Amygdala (tissue), 56 donors: ENCODE measurements around the gene KIF2A.

Experiments used
- DNase-seq, 56 donors: peaks; one replicate each; lab custom pipeline; 2025; lab: John Stamatoyannopoulos, UW

The KIF2A gene

DNA sequence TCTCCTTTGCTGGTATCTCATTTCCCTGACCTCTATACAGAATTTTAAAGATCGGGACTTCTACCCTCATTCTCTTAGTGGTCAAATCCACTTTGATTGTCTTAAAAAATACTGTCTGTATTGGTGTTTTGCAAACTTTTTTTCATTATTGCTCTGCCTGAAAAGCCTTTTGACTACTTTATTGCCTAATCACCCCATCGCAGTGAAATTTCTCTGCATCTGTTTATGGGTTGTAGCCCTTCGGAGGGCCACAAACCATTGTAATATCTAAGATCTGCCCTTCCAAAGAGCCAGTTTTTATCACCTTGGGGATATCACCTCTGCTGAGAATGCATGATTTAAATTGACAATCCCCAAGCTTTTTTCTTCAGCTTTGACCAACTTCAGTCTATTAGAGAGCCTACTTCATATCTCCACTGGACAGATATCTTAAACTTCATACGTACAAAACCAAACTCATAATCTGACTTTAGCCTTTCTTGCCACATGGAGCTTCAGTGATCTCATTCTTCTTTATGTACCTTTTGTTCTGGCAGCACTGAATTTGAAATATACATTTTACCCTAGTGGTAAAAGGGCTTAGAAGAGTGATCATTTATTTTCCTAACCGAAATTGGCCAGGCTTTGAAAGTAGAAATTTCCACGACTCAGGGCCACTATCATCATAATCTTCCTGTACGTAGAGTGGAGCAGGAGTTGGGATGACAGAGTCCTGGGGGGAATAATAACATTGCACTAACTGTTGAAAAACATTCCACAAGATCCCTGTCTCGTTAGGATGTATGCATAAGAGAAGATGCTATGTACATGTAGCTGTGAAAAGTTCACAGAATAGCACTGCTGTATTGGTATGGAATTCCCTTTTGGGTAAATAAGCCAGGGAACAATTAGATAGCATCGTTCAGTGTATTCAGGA, 21.4 kb downstream of the KIF2A start:
- DNase-seq: no peak

DNA sequence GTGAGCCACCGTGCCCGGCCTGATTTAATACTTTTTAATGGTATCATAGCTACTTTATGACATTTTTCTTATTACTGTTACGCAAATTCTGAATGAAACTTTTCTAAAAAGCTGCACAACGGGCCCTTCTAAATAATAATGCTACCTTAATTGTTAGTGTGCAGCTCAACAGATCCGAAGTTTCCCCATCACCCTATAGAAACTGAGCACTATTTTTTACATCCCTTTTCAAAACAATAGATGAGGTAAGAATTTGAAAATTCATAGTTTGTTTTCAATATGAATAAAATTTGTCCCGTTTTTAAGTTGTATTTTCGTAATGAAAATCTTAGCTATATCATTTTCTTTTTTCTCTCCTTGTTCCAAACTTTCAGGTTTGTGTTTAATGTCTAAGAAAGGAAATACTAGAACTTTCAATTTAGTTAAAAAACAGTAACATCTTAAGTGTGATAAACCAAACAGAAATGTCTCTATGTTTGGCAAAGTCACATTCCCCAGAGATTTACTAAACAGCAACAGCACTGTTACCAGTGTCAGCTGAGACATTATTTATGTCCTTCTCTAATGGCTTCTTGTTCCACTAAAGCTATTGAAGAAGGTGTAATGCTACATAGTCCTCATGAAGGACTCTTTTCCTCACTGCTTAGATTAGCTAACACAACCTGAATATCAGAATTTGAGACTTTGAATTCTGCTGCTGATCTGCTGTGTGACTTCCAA, 22.9 kb downstream of the KIF2A start:
- DNase-seq: no peak

DNA sequence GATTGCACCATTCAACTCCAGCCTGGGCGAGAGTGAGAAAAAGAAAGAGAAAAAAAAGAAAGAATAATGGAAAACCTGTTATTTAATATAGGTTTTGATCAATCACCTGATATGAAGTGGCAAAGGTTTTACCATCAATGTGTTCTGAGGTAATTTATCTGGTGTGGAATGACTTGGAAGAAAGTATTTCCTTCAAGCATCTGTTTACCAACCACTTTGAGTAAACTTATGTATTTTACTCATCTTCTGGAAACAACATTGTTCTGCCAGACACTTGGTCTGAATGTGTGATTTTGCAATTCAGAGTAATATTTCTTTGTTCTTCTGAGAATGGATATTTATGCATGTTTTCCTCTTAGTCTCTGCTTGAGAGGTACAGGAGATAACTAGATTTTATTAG, 24.3 kb downstream of the KIF2A start:
- DNase-seq: no peak

DNA sequence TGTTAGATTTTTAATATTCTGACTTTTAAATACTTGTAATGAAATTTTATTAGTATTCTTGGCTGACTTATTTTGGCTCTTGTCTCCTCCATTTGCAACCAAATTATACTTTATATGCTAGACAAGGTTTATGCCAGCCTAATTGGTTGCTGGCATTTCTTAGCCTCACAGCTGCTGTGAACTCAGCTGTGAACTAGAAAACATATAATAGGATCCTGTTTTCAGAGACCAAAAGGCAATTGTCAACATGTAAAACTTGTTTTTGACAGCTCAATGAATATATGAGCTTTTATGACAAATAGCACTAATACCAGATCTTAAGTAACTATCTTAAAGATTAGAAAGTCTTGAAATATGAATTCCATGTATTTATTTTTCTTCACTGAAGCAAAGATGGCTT, 25.9 kb downstream of the KIF2A start:
- peak in 7 of 56 donors; percentile 3 to 42 (median 17) for DNase-seq

DNA sequence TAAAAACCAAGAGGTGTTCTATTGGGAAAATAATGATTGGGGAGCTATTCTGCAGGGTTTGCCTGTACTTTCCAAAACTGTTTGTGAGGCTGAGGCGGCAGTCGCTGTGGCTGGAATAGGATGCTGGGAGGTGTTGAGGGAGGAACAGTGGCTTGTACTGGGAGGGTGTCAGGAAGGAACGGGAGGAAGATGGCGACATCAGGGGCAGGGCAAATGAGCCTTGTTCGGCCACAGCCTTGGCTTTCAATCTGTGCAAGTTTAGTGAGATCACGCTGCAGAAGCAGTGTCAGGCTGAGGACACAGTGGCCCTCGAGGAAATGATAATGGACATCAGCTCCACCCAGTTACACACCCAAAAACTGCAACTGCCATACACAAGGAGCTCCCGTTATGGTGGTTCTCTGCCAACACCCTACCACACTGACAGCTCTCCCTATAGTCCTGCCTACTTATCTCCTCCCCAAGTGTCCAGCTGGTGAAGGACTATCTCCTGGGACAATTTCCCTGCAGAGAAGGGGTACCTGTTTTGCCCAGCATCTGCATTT, 27.3 kb downstream of the KIF2A start:
- peak in 8 of 56 donors; percentile 12 to 41 (median 23) for DNase-seq

DNA sequence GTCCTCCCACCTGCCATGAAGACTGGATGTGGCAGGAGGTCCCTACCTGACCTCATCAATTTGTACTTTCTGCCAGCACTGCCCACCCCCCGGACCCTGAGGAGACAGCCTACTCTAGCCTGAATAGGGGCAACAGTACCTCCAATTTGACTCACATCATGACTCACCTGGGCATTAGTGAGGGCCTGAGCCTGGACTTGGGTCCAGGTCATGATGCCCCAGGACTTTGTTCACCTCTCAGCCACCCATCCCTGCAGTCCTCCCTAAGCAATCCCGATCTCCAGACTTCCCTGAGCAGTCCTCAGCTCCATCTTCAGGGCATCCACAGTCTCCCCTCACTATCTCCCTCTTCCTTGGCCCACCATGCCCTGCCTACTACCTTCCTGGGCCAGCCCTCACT, 28.1 kb downstream of the KIF2A start:
- DNase-seq: no peak

DNA sequence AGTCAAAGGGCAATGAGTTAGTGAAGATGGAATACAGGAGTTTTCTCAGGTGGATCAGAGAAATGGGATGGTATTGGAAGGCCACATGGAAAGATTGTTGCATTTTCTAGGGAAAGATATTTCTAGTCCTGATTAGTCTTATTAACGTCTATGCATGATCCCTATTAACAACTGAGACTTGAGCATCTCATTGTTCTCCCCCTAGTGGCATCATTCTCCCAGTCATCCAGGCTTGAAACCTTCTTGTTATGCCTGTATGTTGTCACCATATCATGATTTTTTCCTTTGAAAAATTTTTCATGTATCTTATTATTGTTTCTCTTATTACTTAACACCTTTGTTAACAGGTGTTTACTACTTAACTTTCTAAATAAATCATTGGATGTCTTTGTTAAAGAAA, 34.4 kb downstream of the KIF2A start:
- no peak for DNase-seq

DNA sequence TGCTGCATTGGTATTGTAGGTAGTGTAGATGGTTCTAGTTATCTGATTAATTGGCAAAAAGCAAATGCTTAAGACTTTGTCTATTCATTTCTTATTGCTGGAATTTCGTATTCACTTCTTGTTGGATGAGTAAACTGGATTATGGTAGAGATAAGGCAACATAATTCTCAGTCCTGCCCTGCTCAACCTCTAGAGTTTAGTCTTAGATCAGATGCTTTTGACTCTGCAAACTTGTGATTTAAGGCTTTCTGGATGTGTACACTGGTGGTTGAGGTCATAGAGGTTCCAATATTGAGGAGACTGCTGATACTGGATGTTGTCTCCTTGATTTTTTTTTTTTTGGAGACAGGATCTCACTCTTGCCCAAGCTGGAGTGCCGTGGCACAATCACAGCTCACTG, 35.0 kb downstream of the KIF2A start:
- no peak for DNase-seq

DNA sequence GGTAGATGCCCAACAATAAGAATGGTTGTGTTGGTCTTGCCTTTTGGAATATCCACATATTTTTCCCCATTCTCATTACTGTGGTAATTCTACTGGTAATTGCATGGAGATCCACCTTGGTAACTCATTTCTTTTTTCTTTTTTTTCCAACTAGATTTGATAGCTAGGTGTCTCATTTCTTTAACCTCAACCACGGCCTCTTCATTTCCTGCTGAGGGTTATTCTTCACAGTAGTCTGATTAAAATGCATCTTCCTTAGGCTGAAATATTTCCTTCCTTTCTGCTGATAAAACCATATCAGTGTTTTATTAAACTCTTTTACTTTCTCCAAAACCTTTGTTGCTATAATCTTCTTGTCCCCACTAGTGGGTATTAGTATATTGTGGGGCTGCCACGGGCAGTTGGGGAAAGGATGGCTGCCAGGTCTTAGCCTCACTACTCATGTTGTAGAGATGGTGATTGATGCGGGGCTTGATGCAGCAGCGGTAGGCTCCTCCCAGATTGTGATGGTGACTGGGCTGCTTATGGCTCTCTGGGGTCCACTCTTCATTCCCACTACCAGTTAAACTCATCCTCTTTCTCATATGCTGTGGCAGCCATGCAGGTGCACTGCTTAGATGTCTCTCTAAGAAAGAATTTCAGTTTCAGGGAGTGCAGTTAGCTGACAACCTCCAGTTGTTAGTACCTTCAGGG, 35.9 kb downstream of the KIF2A start:
- no peak for DNase-seq

DNA sequence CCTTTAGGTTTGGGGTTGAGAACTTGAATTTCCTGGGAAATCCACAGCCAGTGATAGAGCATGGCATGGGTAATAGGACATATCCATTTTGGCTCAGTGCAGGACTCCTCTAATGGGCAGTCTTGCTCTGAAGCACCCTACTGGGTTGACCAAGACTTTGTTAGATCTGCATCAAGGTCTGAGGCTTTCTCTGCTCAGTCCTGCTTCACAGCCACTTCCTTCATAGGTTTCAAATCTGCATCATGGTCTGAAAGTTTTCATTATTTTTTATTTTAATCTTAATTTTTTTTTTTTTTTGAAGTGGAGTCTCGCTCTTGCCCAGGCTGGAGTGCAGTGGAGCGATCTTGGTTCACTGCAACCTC, 36.5 kb downstream of the KIF2A start:
- DNase-seq: no peak

DNA sequence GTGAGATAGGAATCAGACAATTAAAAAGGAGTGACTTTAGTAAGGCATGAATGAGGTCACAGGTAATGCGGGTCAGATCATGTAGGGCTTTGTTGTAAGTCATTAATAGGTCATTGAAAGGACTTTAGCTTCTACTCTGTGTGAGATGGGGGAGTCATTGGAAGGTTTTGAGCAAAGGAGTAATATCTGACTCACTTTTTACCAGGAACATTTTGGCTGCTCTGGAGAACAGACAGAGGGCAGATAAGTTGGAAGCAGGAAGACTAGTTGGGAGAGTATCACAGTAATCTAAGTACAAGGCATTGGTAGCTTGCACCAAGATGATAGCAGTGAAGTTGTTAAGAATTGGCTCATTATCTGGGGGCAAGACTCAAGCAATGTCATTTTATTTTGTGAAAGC, 37.4 kb downstream of the KIF2A start:
- DNase-seq: no peak

DNA sequence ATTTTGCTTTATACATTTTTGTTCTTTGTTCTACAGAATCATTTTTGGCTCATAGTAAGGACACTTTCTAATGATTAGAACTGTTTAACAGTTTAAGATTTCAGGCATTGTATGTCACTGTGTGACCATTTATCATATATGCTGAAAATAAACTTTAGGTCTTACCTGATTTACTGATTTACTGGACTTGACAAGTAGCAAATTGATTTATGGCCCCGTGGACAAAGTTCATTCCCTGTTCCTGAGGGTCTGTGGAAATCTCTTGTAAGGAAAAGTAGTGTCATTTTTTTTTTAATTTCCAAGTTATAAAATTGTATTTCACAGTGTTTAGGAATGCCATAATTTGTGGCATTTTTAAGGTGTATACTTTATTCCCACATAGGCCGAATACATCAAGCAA, 40.7 kb downstream of the KIF2A start:
- DNase-seq: no peak

DNA sequence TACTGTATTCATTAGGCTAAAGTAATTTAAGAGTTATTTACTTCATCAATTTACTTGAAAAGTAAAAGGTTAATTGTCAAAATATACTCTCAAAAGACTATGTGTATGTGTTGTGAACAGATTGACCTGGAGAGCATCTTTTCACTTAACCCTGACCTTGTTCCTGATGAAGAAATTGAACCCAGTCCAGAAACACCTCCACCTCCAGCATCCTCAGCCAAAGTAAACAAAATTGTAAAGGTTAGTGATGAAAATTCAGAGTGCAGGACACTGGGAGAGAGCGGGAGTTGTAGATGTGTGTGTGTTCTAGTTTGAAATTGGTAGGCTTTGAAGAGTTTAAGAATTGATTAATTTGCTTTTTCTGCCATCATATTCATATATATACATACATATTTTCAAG, 41.9 kb downstream of the KIF2A start:
- DNase-seq: no peak

DNA sequence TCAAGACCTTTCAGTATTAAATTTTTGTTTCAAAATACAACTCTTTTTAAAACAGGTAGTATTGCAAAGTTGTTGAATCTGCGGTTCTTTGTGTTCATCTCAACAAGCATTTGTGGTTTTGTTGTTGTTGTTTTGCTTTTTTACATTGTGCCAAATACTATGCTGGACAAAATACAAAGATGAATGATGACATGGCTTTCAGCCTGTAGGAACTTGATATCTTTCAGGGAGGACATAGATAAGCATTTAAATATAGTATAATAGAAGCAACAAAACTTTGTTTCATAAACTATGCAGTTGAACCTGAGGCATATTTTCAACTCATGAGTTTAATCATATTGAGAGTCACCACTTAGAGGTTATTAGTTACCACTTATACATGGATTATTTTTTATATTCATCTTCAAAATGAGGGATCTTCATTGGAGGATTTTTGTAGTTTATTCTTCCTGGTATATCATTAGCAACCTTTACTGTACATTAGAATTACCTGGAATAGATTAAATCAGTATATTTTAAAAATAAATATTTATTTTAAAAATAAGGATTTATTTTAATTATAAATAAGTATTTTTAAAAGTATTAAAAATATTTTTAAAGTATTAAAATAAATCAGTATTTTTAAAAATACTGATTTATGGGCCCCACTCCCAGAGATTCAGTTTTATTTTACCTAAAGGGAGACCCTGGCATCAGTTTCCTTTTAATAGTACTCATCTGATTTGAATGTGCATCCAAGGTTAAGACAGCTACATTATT, 42.9 kb downstream of the KIF2A start:
- no peak for DNase-seq

DNA sequence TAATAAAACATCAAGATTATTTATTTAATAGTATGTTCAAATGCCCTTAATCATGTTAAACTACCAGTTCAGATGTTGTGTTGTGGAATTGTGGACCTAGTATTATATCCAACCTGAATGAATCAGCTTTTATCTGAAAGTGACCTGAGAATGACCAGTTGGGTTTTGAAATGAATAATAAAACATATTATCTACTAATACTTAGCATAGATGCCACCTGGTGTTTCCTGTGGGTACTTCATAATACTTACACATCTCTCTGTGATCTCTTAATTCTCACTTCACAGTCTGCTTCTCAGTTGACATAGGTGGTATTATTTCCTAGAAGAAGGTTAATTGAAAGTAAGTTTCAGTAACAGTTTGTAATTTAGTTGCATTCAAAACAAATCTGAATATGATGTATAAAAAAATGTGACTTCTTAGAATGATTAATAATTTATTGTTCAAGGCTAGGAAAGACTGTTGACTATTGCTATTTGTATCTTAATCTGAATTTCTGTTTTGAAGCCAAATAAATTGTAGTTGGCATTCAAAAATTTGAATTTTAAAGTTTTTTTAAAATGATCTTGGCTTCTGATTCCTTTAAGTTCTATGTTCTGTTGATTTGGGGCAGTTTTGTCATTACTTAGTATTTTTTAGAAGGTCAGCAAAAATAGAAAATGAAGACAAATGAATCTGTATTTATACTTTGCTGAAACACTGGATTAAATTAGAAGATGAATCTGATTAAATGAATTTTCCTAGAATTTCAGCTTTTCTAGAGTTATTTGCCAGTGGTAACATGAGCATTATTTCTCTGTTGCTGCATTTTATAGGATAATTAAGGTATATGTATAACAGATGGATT, 48.2 kb downstream of the KIF2A start:
- peak in 2 of 56 donors; percentile 34 to 58 for DNase-seq

DNA sequence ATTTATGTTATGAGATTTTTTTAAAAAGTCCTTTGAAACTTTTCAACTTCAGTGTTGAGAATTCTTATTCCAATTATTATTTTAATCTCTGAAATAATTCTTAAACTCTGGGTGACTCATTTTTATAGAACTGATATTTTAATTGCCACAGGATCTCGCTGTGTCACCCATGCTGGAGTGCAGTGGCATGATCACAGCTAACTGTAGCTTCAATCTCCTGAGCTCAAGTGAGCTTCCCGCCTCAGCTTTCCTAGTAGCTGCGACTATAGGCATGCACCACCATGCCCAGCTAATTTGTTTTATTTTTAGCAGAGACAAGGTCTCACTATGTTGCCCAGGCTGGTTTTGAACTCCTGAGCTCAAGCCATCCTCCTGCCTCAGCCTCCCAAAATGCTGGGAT, 56.7 kb downstream of the KIF2A start:
- DNase-seq: no peak

DNA sequence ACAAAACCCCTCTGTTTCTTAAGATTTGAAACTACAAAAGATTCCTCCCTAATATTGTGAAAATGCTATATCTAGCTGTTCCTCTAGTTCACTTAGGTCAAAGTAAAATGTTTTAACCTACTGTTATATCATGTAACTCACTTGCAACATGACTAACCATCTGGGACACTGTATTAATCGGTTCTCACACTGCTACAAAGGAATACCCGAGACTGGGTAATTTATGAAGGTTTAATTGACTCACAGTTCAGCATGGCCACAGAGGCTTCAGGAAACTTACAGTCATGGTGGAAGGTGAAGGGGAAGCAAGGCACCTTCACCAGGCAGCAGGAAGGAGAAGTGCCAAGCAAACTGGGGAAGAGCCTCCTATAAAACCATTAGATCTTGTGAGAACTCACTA, 63.0 kb downstream of the KIF2A start:
- no peak for DNase-seq

DNA sequence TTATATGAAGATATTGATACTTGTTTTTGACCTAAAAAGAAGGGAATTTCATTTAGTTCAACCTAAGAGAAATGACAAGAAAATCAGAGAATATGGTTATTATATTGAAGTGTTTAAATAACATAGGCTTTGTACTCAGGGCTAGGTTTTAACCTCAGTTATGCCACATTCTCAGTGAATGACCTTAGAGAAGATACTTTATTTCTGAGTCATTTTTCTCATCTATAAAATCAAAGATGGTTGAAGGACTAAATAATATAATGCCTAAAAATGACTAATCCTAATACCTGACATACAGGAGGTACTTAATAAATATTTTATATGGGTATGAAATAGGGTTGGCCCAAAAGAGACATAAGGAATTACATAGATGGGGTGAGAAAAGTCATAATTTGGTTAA, 65.4 kb downstream of the KIF2A start:
- no peak for DNase-seq

DNA sequence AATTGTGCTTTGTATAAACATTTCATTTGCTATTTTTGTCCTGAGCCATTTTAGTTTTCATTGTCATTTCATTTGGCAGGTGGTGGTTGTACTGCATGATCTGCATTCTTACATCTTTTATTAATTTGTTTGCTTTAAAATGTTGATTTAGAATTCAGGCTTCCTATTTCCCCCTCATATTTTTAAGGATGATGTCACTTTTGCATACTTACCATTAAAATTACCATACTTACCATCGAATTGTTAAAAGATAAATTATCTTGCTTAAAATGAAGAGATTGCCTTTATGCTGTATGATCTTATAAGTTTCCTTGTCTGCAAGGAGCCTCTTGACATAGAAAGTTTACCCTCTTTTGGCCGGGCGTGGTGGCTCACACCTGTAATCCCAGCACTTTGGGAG, 66.6 kb downstream of the KIF2A start:
- no peak for DNase-seq
